ENCODE measurements around the gene RALGAPA2. TPM values are rescaled to one million over a fixed set of nuclear protein-coding genes. Genes with fewer than 3 reads are reported as not detected.

The RALGAPA2 gene
- total and polyA plus RNA-seq, 3 donors from 2014 or later: 26.9 to 61.5 (median 59.2) TPM

GRCh38 chr20:20552076-20552475, 160.4 kb downstream of the RALGAPA2 start:
- no peaks in the 10 kb centered on the region for H3K27me3 ChIP-seq
- WGBS, 2 donors: 91 to 95% methylated on average over 4 of the region's 4 CpGs
- H3K27ac ChIP-seq: no peak overlapping the region
- no peaks in the 10 kb centered on the region for H3K4me1 ChIP-seq
- no peak for DNase-seq
- H3K36me3 ChIP-seq (ENCODE audit: low read depth, missing control alignments): no peaks in the 10 kb centered on the region
- H3K9me3 ChIP-seq: no peaks in the 10 kb centered on the region
- TF ChIP-seq POLR2A (IDR thresholded peaks at IDR 0.05) (no peak), CTCF (IDR thresholded peaks at IDR 0.05) (no peak)
- H3K4me3 ChIP-seq: no peak overlapping the region
- intact Hi-C loops (cut with DNase I; ENCODE audit: low total_unique reads): no loop called here

DNA sequence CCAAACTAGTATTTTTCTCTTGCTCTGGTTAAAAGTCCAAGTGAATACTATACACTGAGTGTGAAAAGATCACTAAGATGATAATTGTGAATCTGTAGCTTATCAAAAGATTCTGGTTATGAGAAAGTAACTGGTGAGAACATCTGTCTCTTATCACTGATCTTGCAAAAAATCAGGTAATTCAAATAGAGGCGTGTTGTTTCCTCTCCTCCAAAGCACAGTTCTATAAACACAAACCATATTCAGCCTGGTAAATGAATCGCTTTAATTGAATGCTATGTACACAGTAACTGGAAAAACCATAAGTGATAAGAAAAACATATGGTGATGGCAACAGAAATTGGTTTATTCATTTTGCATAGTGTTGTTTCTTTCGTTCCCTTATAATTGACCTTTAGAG, 161.0 kb downstream of the RALGAPA2 start:
- Histone ChIP-seq H3K36me3 (ENCODE audit: low read depth, missing control alignments) (no peaks in the 10 kb centered on the region), H3K4me1 (no peaks in the 10 kb centered on the region), H3K27ac (no peak overlapping the region), H3K9me3 (no peaks in the 10 kb centered on the region), H3K4me3 (no peak overlapping the region), H3K27me3 (no peaks in the 10 kb centered on the region)
- intact Hi-C loops (cut with DNase I; ENCODE audit: low total_unique reads): no loop called here
- no peak for TF ChIP-seq POLR2A (IDR thresholded peaks at IDR 0.05)
- TF ChIP-seq CTCF (IDR thresholded peaks at IDR 0.05): no peak
- no peak for DNase-seq
- 87 to 89% methylated on average over 3 of the region's 3 CpGs for WGBS, 2 donors

DNA sequence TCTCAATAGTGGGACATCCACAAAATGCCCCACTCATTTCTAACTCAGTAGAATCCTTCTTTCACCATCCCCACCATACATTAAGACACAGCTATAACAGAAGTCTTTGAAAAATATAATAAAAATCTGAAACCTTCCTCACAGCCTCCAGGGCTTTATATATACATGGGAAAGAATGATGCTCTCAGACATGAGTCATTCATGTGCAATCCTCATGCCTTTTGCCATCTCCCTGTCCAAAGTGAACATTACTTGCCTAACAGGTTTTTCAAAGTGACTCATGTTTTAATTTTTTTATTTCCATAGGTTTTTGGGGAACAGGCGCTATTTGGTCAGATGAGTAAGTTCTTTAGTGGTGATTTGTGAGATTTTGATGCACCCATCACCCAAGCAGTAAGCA, 162.7 kb downstream of the RALGAPA2 start:
- intact Hi-C loops (cut with DNase I; ENCODE audit: low total_unique reads): no loop called here
- 92 to 100% methylated on average over 1 of the region's 1 CpG for WGBS, 2 donors
- no peak for TF ChIP-seq POLR2A (IDR thresholded peaks at IDR 0.05)
- no peak for TF ChIP-seq CTCF (IDR thresholded peaks at IDR 0.05)

DNA sequence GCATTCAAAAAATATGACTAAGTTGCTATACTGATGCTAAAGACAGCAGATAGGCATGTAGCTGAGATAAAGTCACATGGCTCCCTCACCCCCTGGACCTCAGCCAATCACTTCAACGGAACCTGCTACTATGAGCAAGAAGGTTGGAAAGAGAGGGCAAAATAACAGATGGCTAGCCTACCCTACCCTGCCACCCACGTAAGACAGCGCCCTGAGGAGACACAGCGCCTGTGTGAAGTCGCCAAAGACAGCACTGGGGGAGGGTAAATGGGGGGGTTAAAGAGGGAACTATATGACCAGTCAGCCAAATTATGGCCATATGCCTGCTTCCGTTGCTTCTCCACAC, 163.2 kb downstream of the RALGAPA2 start:
- Histone ChIP-seq H3K27me3 (no peaks in the 10 kb centered on the region), H3K36me3 (ENCODE audit: low read depth, missing control alignments) (no peaks in the 10 kb centered on the region), H3K4me3 (no peak overlapping the region), H3K9me3 (no peaks in the 10 kb centered on the region), H3K27ac (no peak overlapping the region), H3K4me1 (no peaks in the 10 kb centered on the region)
- intact Hi-C loops (cut with DNase I; ENCODE audit: low total_unique reads): no loop called here
- no peak for DNase-seq
- 86 to 88% methylated on average over 6 of the region's 6 CpGs for WGBS, 2 donors
- TF ChIP-seq CTCF (IDR thresholded peaks at IDR 0.05) (no peak), POLR2A (IDR thresholded peaks at IDR 0.05) (no peak)

More for the DNA sequence above, 162.7 kb downstream of the RALGAPA2 start:
- H3K9me3 ChIP-seq: no peaks in the 10 kb centered on the region
- no peak for DNase-seq
- no peaks in the 10 kb centered on the region for H3K27me3 ChIP-seq
- no peaks in the 10 kb centered on the region for H3K4me1 ChIP-seq
- no peak overlapping the region for H3K4me3 ChIP-seq
- H3K27ac ChIP-seq: no peak overlapping the region
- H3K36me3 ChIP-seq (ENCODE audit: low read depth, missing control alignments): no peaks in the 10 kb centered on the region

GRCh38 chr20:20548527-20549266, 163.7 kb downstream of the RALGAPA2 start:
- TF ChIP-seq CTCF (IDR thresholded peaks at IDR 0.05) (no peak), POLR2A (IDR thresholded peaks at IDR 0.05) (no peak)
- intact Hi-C loops (cut with DNase I; ENCODE audit: low total_unique reads): no loop called here
- H3K27me3 ChIP-seq: no peaks in the 10 kb centered on the region
- no peaks in the 10 kb centered on the region for H3K4me1 ChIP-seq
- H3K36me3 ChIP-seq (ENCODE audit: low read depth, missing control alignments): no peaks in the 10 kb centered on the region
- H3K27ac ChIP-seq: no peak overlapping the region
- no peaks in the 10 kb centered on the region for H3K9me3 ChIP-seq
- DNase-seq: no peak
- WGBS, 2 donors: 90 to 93% methylated on average over 5 of the region's 5 CpGs
- no peak overlapping the region for H3K4me3 ChIP-seq

All from testis (tissue), 3 donors.